GM12865 (cell line): Measurements from ENCODE around the gene FBXO42.

Experiments used
- DNase-seq: peaks from one replicate; pipeline ENCODE4 v3.0.0; 2010; ENCODE audit warnings: low read depth
- H3K4me3 ChIP-seq: 2 replicates; pipeline ENCODE4 v1.5.1; 2011; ENCODE audit warnings: mild to moderate bottlenecking, low read depth, low read length, control low read depth
- TF ChIP-seq, protein P1 (sequence below): IDR thresholded peaks from 2 replicates; pipeline ENCODE4 v1.5.1; 2011; ENCODE audit warnings: low read length, control low read depth, low read depth, inconsistent platforms; ENCODE audit not compliant: insufficient read depth; ENCODE audit errors: missing control alignments

FBXO42 gene

GRCh38 chr1:16392740-16393569 is 40.7 kb upstream of the FBXO42 start:
- TF ChIP-seq, protein P1, sequence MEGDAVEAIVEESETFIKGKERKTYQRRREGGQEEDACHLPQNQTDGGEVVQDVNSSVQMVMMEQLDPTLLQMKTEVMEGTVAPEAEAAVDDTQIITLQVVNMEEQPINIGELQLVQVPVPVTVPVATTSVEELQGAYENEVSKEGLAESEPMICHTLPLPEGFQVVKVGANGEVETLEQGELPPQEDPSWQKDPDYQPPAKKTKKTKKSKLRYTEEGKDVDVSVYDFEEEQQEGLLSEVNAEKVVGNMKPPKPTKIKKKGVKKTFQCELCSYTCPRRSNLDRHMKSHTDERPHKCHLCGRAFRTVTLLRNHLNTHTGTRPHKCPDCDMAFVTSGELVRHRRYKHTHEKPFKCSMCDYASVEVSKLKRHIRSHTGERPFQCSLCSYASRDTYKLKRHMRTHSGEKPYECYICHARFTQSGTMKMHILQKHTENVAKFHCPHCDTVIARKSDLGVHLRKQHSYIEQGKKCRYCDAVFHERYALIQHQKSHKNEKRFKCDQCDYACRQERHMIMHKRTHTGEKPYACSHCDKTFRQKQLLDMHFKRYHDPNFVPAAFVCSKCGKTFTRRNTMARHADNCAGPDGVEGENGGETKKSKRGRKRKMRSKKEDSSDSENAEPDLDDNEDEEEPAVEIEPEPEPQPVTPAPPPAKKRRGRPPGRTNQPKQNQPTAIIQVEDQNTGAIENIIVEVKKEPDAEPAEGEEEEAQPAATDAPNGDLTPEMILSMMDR: no peak
- no peak overlapping the region for H3K4me3 ChIP-seq
- DNase-seq: no peak

DNA sequence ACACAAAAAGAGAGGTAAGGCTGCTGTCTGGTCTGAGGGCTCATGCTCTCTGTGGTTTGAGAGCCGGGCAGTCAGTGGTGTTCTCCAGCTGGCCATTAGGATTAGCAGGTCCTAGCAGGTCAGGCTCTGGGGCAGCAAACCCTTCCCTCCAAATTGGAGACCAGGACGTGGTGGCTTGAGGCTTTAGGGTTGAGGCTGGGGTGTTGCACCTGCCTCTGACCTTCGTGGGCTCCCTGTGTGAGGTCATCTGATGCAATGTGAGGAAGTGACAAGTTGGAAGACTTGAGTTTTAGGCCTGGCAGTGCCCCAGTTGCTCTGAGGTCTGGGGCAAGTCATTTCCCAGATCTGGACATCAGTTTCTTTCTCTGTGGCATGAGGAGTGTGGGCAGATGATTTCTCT is 39.1 kb upstream of the FBXO42 start:
- H3K4me3 ChIP-seq: no peak overlapping the region
- TF ChIP-seq, protein P1: no peak
- DNase-seq: peak; percentile 22

- peak; percentile 68 for DNase-seq
- H3K4me3 ChIP-seq: peak overlapping the region; percentile 47
- TF ChIP-seq, protein P1: no peak
These were observed 35.2 kb upstream of the FBXO42 start for GRCh38 chr1:16387201-16388188.

DNA sequence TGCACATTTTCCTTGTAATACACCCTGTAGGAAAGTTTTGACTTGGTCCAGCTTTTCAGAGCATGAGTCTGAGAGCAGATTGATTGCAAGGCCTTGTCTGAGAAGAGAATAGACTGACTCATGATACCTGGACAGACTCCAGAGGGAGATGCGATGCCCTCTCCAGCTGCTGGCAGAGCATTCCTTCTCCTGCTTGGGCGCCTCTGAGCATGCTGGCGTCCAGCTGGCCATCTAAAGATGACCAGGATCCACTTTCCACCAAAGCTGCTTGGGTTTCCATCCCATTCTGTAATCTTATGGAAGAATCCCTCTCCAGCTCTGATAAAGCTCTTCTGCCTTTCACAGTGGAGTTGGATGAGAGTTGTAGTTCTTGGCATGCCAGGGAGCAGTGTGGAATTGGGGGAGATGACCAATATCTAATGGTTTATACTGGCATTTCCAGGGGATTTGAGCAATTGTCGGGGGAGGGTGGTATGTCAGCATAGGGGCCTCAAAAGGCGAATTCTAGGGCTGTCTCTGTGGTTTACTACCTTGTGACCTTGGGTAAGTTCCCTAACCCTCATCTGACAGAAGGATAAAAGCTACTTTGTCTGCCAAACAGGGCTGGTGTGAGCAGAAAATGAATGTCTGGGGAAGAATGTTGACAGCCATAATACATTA is 34.3 kb upstream of the FBXO42 start:
- TF ChIP-seq, protein P1: no peak
- peak; percentile 33 for DNase-seq
- peak overlapping the region; percentile 47 for H3K4me3 ChIP-seq

- peak overlapping the region; percentile 47; the same call in 1 of the 2 replicates for H3K4me3 ChIP-seq
- TF ChIP-seq, protein P1: no peak
- DNase-seq: no peak
These were observed 33.6 kb upstream of the FBXO42 start for GRCh38 chr1:16385659-16386453.

GRCh38 chr1:16383888-16384287 is 31.6 kb upstream of the FBXO42 start:
- DNase-seq: no peak
- no peak overlapping the region for H3K4me3 ChIP-seq
- TF ChIP-seq, protein P1: no peak
